Activated naive CD4-positive, alpha-beta T cell (primary cell): ENCODE data around the gene SGSM1.

Experiments
- DNase-seq, 4 experiments: peaks; one replicate each; lab custom pipeline; 2025; lab: John Stamatoyannopoulos, UW

The SGSM1 gene, protein sequence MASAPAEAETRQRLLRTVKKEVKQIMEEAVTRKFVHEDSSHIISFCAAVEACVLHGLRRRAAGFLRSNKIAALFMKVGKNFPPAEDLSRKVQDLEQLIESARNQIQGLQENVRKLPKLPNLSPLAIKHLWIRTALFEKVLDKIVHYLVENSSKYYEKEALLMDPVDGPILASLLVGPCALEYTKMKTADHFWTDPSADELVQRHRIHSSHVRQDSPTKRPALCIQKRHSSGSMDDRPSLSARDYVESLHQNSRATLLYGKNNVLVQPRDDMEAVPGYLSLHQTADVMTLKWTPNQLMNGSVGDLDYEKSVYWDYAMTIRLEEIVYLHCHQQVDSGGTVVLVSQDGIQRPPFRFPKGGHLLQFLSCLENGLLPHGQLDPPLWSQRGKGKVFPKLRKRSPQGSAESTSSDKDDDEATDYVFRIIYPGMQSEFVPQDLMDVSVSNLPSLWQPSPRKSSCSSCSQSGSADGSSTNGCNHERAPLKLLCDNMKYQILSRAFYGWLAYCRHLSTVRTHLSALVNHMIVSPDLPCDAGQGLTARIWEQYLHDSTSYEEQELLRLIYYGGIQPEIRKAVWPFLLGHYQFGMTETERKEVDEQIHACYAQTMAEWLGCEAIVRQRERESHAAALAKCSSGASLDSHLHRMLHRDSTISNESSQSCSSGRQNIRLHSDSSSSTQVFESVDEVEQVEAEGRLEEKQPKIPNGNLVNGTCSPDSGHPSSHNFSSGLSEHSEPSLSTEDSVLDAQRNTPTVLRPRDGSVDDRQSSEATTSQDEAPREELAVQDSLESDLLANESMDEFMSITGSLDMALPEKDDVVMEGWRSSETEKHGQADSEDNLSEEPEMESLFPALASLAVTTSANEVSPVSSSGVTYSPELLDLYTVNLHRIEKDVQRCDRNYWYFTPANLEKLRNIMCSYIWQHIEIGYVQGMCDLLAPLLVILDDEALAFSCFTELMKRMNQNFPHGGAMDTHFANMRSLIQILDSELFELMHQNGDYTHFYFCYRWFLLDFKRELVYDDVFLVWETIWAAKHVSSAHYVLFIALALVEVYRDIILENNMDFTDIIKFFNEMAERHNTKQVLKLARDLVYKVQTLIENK

DNA sequence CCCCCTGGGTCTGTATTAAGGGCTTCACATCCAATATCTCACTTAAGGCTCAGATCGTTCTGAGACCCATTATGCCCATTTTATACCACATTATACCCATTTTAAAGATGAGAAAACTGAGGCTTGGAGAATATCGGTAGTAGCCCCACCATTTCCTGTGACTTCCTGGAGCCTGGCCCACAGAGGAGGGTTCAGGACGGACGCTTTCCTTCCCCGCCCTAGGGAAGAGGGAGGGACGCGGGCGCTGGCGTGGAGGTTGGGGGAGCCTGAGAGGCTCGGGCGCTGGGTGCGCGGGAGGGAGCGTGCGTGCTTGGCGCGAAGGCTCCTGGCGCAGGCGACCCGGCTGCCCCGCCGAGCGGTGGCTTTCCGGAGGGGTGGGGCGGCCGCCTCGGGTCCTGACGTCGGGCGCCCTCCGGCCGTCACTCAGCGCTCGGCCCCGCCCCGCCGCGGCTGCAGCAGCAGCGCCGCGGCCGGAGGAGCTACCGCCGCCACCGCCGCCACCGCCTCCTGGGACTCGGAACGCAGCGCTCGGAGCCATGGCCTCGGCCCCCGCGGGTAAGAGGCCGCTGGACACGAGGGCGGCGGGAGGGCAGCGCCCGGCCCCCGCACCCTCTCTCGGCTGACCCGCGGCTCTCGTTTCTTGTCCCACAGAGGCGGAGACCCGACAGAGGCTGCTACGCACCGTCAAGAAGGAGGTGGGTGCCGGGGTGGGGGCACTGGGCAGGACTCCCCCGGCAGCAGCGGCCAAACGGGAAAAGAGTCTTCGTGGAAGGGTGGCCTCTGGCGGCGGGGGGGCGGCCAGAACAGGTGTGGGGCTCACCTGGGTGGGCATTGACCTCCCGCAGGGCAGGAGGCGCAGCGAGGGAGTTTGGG lies at the start of gene SGSM1:
Gene SGSM1, plus strand, starts transcription at position 422 of the 873 bp plus-strand sequence. Its CDS starts 115 bp downstream, at position 537.
- peak; percentile 15 to 73 (median 42) for DNase-seq

DNA sequence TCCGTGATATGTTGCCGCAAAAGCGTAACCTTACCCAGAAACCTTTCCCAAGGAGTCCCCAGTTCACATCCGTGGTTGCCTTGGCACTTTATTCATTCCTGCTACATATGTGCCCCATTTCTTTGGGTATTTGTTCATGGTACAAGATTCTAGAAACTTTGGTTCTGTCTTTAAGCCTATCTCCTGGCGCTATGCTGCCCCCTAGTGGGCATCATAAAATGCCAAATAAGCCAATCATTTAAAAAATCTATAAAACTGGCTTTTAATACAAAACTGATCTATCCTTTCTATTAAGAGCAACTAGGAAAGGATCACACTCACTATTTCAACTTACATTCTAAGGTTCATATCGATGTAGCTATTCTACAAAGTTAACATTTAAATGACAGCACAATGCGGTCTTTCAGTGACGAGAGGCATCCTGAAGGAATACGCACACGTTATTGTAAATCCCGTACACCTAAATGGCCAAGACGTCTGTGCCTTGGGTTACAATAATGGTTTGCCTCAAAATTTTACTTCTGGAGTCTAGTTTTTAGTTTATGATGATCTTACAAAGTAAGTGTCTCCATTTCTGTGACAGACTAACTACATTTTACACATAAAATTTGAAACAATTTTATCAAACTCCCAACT lies 47.7 kb upstream of the SGSM1 start:
- DNase-seq, result peak; percentile 7 to 37 (median 11)

- no peak for DNase-seq
These were observed 46.2 kb upstream of the SGSM1 start for GRCh38 chr22:24759765-24760164.

DNA sequence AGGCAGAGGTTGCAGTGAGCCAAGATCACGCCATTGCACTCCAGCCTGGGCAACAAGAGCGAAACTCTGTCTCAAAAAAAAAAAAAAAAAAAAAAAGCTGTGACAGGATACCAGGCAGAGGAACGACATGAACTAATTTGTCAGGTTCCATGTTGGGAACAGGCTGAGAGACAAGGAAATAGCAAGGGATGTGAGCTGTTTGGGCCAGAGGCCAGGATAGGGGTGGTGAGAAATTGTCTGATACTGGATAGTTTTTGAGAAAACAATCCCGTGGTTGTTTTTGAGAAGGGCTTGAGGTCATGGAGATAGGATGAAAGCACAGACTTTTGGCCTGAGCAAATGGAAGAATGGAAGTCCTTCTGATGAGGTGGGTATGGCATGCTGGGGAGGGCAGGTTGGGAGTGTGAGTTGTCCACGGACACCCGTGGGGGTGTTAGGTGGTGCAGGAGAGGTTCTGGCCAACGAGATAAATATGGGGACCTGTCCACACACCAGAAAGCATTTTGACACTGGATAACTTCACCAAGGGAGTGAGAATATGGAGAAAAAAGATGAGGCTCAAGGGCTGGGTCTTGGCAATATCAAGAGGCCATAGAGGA lies 45.2 kb upstream of the SGSM1 start:
- no peak for DNase-seq

- DNase-seq, result no peak
These were observed 43.9 kb upstream of the SGSM1 start for GRCh38 chr22:24761888-24762675.

- no peak for DNase-seq
These were observed 42.0 kb upstream of the SGSM1 start for GRCh38 chr22:24763872-24764485.

GRCh38 chr22:24765166-24765565 lies 40.8 kb upstream of the SGSM1 start:
- no peak for DNase-seq

DNA sequence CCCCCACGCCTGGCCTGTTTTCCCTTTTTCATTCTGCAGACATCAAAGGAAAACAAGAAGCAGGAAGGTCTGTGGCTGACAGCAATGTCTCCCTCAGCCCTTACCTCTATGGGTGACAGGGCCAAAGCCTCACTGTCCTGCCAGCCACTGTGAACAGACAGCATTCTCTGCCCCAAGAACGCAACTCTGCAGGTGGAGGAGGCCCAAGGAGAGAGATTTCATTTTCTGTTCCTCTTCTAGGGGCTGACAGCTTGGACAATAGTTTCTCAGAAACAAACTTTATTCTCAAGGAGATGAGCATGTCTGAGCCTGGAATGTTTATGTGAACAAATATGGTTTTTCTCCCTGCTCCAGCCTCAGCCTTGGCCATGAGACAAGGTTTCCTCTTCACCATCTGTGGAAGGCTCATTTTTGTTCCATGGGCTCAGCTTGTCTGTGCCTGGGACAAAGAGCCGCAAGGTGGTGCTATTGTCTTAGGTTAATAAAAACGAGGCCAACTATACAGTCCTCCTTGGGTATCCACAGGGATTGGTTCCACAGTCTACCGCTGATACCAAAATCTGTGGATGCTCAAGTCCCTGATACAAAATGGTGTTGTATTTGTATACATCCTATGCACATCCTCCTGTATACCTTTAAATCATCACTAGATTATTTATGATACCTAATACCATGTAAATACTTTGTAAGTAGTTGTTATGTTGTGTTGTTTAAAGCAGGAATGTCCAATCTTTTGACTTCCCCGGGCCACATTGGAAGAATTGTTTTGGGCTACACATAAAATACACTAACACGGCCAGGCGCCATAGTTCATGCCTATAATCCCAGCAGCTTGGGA lies 37.3 kb upstream of the SGSM1 start:
- no peak for DNase-seq

- DNase-seq, result no peak
These were observed 33.4 kb upstream of the SGSM1 start for GRCh38 chr22:24772493-24773220.

DNA sequence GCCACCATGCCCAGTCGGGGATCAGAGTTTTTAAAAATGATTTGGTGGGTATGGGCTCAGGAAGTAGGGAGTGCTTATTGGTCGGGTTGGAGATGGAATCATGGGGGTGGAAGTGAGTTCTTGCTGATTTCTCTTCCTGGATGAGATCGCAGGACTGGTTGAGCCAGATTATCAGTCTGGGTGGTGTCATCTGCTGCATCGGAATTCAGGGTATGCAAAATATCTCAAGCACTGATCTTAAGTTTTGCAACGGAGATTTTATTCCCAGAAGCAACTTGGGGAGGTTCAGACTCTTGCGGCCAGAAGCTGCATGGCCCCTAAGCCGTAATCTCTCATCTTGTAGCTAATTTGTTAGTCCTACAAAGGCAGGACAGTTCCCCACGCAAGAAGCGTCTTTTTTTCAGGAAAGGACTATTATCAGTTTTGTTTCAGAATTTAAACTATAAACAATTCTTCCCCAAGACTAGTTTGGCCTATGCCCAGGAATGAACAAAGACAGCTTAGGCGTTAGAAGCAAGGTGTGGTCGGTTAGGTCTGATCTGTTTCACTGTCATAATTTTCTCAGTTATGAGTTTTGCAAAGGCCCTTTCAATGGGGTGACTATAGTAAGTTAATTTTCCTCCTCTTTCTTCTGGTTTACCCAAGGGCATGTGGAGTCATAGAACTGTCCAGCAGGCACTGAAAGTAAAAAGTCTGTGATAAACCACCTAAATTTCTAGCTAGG lies 30.1 kb upstream of the SGSM1 start:
- no peak for DNase-seq

GRCh38 chr22:24776525-24776924 lies 29.5 kb upstream of the SGSM1 start:
- no peak for DNase-seq

DNA sequence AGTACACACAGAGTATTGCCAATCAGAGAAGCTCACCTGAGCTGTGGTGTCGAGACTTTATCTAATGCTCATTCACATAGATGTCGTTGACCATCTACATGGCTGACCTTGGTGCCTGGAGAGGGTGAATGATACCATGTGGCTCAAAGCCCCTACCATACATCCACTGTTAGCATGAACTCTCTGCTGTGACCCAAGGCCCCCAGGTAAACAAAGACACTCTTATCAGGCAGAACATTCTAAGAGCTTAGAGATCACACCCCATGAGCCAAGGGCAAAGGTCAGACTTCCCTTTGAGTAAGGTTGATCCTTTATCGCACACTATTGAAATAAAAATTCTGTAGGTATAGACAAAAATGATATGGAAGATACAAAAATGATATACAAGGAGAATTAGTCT lies 16.5 kb upstream of the SGSM1 start:
- DNase-seq, result no peak

DNA sequence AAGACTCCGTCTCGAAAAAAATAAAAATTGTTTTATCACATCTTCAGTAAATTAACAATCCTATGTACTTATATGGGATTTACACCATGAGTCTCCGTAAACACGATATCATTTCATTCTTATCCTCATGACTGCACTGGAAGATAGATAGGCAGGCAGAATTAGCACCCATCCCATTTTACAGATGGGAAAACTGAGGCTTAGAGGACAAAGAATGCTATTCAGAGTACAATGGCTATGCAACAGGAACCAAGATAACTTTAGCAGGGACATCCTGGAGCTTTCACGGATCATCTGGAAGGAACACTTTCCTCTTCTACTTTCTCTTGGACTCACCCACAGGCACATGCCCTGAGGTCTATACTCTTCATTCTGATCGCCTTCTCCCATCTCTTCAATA lies 14.6 kb upstream of the SGSM1 start:
- DNase-seq, result no peak

DNA sequence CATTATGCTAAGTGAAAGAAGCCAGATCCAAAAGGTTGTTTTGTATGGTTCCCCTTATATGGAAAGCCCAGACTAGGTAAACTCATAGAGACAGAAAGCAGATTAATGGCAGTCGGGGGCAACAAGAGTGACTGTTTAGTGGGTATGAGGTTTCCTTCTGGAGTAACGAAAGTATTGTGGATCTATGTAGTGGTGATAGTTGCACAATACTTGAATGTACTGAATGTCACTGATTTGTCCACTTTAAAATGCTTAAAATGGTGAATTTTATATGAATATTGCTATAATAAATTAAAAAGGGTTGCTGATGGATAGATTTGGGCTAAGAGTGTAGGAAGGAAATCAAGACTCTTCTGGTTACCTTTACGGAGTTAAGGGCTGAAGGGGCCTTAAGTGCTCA lies 10.0 kb upstream of the SGSM1 start:
- no peak for DNase-seq

DNA sequence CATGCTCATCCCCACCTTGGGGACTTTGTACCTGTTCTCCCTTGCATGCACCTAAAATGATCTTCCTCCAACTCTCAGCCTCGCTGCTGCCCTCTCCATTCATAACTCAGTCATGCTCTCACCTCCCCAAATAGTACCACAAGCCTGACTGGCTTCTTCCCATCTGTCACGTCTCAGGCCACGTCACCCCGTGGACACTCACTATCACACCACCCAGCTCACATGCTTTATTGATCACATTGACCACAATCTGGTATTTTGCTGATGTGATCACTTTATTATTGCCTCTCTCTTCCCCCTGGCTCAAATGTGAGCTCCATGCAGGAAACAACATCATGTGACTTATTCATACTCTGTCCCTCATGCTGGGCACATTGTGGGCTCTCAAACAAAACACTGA lies 9.2 kb upstream of the SGSM1 start:
- no peak for DNase-seq

DNA sequence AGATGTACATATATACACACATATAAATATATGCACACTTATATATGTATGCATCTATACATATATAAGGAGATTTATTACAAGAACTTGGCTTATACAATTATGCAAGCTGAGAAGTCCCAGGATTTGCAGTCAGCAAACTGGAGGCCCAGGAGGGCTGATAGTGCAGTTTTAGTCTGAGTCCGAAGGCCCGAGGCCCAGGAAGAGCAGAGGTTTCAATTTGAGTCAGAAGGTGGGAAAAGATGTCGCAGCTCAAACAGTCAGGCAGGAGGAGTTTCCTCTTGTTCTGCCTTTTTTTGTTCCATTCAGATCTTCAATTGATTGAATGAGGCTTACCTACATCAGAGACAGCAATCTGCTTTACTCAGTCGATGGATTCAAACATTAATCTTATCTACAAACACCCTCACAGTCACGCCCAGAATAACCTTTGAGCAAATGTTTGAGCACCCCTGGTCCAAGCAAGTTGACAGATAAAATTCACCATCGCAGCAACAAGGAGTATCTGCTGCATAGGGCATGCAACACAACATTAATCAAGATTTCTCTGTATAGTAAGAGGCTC lies 4.0 kb upstream of the SGSM1 start:
- DNase-seq, result no peak

DNA sequence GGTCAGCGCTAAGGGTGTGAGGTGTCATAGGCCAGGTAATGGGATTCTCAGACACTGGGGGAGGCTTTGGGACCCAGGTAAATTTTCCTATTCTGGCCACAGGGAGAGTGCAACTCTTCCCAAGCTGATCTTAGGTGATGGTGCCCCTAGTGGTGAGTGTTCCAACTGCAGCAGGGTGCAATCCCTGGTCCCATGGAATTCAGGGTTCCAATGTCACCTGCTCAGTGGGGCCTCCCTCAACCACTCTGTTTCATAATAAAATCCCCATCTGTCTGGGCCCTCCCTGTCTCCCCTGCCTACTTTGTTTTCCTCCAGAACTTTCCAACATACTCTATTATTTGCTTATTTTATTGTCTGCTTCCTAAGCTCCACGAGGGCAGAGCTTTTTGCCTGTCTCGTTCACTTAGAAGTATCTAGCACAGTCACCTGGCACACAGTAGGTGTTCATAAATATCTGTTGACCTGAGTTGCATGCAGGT lies 2.9 kb upstream of the SGSM1 start:
- peak; percentile 3 to 45 (median 36) for DNase-seq
